NOMO-1 treated with DMSO at 0.1 percent for 48 hours (cell line): ENCODE data around the gene KCNQ1.

Experiments used
- DNase-seq: peaks from one replicate; lab custom pipeline; 2025; ENCODE audit not compliant: unreplicated experiment; lab: John Stamatoyannopoulos, UW

The KCNQ1 gene

GRCh38 chr11:2564588-2565425, 120.0 kb downstream of the KCNQ1 start:
- DNase-seq: no peak

DNA sequence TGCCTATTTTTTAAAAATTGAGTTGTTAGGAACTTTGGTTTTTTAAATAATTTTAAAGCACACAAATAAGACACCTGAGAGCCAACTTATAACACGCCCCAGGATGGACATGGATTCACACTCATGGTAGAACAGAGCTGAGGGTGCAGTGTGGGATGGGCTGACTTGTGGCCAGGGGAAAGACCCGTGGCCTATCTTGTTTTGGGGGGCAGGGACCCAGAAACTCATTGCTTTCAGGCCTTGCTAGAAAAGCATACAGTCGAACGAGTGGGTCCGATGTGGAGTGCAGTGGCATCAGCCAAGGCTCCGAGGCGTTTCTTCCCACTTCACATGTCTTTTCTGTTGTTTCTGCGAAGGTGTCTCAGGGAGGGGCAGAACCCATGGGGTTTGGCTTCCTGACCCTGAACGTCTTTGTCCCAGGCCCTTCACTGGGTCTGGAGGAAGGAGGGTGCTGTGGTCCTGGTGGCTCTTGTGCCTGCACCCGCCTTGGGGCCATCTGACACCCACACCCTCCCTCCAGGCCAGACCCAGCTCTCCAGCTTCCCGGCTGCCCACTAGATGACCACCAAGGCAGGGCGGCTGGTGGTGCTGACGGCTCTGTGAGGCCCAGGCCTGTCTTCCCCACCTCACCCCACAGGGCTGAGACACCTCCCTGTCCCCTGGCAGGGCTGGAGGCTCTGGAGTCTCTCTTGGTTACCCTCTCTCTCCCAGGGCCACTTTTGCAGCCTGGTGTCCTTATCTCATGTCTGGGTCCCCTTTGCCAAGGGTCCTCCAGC, 120.8 kb downstream of the KCNQ1 start:
- no peak for DNase-seq

DNA sequence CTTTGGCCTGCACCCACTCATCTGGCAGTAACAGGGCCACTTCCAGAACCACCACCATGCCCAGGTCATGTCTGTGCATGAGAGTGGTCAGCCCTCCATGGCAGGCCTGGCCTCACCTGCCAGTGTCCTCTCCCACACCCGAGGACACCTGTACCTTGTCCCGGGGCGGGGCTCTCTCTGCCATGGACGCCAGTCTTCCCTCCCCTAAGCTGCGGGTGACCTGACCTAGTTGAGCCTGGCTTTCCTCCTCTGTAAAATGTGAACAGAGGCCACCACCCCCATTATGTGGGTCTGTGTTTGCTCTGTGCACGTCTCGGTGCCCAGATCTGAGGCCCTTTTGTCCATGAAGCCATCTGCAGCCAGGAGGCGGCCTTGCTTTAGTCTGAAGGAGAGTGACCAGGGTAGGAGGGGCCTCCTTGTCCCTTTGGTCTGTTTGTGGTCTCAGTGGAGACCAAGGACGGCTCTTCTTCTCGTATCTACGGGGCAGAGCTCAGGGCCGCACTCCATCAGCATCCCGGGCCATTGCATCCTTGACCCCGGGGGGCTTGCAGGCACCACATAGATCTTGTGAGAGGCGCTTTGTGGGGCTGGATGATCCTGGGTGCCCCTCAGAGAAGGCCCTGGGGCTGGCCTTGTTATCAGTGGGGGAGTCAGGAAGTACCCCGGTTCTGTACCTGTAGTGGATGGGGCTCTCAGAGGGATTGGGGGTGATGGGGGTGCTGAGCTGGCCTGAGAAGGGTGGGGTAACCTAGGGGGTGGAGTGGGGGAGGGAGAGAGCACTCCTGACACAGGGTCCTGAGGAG, 121.6 kb downstream of the KCNQ1 start:
- no peak for DNase-seq

GRCh38 chr11:2567026-2567671, 122.3 kb downstream of the KCNQ1 start:
- DNase-seq: no peak

DNA sequence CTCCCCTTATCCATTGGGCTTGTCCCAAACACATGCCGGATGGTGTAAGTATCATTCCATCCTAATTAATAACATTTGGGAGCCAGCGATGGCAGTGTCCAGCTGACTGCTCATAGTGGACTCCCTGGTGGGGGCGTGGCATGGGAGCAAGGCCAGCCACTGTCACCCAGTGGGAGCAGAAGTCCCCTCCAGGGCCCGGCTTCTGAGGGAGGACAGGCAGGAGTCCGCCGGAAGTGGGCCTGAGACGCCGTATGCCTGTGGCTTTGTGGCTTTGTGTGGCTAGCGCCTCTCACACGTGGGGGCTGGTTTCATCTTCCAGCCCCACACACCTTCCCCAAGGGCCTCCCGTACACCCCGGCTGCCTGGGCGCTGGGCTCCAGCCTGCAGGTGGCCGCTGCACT, 124.5 kb downstream of the KCNQ1 start:
- no peak for DNase-seq

- DNase-seq: no peak
These were observed 125.0 kb downstream of the KCNQ1 start for GRCh38 chr11:2569731-2570210.

- DNase-seq: no peak
These were observed 125.5 kb downstream of the KCNQ1 start for GRCh38 chr11:2570211-2570811.

GRCh38 chr11:2570841-2571597, 126.2 kb downstream of the KCNQ1 start:
- no peak for DNase-seq

- DNase-seq: no peak
These were observed 126.9 kb downstream of the KCNQ1 start for GRCh38 chr11:2571598-2572281.

DNA sequence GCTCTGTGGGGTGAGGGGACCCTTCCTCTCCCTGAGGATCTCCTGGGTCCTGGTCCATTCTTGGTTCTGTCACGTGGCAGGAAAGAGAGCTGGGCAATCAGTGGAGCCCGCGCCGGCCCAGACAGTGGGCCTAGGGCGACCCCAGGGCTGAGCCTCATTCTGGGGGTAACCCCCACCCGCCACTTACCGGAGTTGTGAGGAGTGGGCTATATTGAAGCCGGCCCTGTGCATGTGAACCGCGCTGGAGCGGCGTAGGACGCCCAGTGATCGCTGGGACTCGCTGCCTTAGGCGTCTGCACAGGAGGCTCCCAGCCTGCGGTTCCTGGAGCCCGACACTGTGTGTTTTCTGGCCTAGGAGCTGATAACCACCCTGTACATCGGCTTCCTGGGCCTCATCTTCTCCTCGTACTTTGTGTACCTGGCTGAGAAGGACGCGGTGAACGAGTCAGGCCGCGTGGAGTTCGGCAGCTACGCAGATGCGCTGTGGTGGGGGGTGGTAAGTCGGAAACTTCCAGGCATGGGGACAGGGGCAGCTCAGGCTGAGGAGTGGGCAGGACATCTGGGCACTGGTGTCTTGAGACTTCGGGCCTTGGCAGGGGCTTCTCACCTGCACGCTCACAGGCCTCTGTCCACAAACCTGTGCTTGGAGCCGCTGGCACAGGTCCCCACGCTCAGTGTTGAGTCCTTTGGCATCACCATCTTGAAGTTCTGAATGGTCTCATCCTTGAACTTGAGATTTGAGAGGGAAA, 127.9 kb downstream of the KCNQ1 start:
- DNase-seq: no peak

- no peak for DNase-seq
These were observed 128.6 kb downstream of the KCNQ1 start for GRCh38 chr11:2573240-2574042.

DNA sequence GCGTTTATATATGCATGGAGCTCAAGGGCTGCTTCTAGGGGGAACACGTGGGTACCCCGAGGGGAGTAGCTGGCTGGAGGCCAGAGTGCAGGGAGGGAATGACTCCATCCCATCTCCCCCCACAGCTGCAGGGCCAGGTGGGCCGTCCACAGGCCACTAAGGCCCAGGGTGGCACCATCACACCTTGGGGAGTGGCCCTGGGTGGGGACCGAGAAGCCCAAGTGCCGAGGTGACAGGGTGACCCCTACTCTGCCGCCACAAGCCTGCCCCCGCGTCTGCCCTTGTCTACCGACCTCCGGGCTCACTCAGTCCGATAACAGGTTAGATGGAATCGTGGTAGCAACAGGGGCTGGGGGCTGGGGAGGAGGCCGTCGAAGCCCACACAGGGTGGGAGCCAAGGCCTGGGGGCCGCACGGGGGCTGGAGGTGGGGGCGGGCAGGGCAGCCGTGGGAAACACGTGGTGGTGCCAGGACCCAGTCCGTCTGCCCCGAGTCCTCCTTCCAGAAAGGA, 129.3 kb downstream of the KCNQ1 start:
- no peak for DNase-seq

DNA sequence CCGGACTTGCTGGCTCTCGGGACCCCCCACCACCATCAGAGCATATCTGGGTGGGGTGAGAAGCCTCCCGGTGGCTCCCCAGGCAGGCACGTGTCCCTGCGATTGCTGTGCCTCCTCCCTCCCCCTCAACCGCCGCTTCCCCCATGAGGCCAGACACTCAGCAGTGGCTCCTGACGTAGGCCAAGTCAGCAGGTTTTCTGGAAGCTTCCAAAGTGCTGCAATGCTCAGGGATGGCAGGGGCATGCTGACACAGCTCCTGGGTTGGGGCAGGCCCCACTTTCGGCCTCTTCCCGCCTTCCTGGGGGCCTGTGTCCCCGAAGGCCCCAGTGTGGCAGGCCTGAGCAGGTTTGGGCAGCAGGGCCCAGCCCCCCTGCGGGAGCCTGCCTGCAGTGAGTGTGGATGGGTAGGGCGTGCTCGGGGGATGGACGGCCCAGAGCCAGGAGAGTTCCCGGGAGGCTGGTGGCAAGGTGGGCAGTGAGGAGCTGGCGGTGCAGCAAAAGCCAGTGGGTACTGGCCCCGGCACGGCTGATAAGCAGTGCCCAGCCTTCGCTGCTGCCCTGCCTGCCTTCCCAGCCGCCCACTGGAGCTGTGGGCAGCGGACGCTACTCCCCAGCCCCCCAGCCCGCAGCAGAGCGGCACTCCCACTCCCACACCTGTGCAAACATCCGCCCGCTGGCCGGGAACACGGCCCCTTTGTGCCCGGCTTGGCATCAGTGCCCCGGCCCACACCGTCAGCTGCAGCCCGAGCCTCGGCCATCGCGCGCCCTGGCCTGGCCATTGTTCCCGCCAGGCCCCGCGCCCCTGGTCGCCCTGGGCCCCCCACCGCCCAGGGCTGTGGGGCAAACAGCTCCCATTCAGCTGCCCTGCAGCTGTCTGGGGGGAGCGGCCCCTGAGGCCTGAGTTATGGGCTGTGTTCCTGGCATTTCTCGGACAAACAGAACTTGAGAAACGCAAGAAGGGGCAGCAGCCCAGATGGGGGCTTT, 130.0 kb downstream of the KCNQ1 start:
- DNase-seq: no peak

GRCh38 chr11:2575591-2576051, 130.8 kb downstream of the KCNQ1 start:
- no peak for DNase-seq

DNA sequence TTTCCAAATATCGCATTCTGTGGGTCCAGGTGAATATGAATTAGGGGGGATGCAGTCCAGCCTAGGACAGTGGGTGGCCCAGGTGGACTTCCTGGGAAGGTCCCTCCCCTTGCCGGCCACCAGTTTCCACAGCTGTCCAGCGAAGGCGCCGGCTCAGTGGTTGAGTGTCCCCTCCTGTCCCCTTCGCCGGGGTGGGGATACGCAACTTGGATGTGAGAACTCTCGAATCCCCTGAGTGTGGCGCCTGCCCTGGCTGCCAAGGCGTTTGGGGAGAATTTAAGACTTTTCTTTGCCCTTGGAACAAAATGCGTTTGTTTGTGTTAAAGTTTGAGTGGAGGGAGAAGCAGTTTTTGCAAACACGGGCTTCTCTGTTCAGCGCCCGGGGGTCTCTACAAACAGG, 131.3 kb downstream of the KCNQ1 start:
- no peak for DNase-seq

DNA sequence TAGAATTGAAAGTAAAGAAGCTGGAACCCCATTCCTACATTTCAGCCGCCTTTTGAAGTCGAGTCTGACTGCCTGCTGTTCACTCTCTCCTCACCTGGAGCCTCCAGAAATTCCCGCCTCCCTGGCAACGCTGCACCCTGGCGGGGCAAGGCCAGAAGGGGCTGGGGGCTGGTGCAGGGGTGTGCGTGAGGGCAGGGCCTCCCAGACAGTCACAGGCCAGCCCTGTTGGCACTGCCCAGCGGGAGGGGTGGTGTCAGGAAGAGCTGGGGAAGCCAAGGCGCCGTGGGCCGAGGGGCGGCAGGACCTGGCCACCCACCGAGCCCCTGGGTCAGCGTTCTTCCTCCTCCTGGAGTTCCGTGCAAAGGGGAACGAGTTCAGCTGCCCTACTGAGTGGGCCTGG, 131.7 kb downstream of the KCNQ1 start:
- DNase-seq: no peak
